NCI-H2171 (cell line): Measurements from ENCODE around the gene ATXN2.
A peak's percentile ranks its signal among the peaks of the same experiment; 100 is the strongest.
"Not testable (repeated sequence)": the region's sequence is repeated elsewhere in the genome, so short reads cannot be mapped to it uniquely, and the experiment has no call there.

Experiments used
- DNase-seq: peaks from one replicate; lab custom pipeline; 2025; lab: John Stamatoyannopoulos, UW

ATXN2 gene

DNA sequence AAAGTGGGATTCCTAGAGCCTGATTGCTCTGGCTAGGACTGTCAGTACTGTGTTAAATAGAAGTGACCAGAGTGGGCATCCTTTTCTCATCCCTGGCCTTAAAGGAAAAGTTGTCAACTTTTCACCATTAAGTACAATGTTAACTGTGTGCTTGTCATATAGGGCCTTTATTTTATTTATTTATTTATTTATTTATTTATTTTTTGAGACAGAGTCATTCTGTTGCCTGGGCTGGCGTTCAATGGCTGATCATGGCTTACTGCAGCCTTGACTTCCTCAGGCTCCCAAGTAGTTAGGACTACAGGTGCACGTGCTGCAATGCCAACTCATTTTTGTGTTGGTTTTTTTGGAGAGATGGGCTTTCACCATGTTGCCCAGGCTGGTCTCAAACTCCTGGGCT, 181.8 kb downstream of the ATXN2 start:
- no peak for DNase-seq

DNA sequence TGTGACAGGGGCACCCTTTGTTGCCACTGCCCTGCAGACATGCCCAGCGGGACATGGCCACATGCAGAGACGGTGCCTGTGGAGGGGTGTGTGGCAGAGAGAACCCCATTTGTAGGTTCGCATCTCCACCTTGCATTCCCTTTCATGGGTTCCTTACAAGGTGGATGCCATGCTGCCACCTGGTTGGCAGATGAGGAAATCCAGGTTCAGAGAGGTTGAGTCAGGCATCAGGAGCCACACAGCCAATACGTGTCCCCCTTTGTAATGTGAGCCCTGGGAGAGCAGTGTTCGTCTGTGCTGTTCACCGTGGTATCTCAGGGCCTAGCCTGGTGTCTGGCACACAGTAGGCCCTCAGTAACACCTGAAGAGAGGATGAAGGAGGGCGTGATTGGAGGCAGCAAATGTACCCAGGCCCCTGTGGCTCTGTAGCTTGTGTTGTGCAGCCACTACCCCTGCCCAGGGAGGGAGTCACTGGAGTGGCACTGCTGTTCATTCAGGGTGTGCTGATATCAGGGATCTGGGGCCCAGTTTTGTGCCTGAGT, 184.3 kb downstream of the ATXN2 start:
- DNase-seq = no peak

DNA sequence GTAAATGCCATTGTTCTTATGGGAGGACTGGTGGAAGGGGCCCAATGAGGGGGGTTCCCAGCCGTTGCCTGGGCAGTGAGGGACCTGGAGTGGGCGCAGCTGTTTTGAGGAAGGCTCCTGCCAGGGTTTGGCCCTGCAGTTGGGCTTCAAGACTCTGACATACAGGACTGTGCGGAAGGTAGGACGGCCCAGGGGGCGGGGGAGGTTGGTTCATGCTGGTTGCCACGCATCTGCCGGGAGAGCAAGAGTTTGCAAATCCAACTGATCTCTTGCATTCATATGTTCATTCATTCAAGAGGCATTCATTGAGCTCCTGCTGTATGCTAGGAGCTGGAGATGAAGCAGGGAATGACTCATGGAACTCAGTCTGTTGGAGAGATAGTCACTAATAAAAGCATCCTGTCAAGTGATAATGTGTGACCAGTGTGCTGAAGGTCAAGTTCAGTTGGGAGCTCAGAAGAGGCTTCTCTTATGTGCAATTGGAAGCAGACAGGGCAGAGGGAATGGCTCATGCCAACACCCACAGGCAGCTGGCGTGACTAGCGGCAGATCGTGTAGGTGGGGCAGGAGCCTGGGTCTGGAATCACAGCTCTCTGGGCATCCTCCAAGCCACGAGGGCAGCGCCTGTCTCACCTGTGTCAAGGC, 185.6 kb downstream of the ATXN2 start:
- no peak for DNase-seq

DNA sequence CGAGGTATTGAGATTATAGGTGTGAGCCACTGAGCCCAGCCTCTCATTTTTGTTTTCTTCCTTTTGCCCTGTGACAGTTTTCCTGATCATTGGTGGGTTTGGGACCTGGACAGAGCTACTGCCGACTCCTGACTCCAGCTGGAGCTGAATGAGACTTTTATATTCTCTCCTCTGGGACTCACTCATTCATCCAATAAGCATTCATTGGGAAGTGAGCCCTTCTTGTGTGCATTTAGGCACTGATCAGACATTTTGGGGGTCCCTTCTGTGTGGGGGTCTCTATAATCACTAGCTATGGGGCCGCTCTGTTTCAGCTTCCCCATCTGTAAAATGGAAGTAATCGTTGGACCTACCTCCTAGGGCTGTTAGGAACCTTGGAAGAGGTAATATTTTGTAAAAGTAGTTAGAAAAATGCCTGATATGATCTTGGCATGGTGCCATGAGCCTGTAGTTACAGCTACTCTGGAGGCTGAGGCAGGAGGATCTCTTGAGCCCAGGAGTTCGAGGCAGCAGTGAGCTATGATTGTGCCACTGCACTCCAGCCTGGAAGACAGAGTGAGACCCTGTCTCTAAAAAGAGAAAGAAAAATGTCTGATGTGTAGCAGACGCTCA, 186.2 kb downstream of the ATXN2 start:
- no peak for DNase-seq

DNA sequence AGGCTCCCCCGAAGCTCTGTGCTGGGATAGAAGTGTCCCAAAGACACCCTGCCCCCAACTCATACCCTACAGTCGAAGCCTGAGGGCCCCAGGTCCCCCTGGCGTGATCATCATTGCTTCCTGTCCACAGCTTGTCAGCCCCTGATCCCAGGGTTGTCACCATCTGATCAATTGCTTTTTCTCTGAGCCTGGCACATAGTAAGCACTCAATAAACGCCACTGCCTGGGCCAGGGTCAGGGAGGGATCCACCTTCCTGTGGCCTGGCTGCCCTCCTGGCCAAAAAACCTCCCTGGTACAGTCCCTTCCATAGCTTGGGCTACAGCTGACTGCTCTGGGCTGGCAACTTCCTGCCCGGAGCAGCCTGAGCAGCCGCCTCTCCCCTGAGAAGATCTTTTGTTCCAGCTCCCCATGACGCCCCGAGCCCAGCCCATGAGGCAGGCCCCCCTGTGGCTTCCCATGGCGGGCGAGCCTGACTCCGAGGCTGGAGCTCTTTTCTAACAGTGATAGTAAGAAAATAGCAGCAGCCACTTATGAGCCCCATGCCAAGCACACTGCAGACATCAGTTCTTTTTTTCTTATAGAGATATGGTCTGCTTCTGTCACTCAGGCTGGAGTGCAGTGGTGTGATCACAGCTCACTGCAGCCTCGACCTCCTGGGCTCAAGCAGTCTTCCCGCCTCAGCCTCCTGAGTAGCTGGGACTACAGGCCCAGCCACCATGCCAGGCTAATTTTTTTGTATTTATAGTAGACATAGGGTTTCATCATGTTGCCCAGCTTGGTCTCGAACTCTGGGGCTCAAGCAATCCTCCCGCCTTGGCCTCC, 186.9 kb downstream of the ATXN2 start:
- DNase-seq = no peak

DNA sequence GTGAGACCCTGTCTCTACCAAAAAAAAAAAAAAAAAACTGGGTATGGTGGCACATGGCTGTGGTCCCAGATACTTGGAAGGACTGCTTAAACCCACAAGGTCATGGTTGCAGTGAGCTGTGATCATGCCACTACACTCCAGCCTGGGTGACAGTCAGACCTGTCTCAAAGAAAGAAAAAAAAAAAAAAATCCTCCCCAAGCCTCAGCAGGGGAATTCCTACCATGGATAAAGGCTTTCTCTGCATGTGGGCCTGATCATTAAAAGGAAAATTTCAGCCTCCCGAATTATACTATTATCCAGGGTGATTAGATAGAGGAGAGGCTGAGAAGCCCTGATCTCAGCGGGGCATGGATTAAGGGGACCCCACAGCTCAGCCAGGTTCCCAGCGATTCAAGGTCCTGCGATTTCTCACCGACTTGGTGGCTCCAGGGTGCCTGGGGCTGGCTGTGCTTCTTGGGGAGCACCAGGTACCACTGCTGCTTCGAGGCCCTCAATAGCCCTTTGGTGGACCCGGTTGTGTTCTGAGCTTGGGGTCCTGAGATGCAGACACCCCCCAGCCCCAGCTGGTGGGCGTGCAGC, 187.8 kb downstream of the ATXN2 start:
- DNase-seq = no peak

DNA sequence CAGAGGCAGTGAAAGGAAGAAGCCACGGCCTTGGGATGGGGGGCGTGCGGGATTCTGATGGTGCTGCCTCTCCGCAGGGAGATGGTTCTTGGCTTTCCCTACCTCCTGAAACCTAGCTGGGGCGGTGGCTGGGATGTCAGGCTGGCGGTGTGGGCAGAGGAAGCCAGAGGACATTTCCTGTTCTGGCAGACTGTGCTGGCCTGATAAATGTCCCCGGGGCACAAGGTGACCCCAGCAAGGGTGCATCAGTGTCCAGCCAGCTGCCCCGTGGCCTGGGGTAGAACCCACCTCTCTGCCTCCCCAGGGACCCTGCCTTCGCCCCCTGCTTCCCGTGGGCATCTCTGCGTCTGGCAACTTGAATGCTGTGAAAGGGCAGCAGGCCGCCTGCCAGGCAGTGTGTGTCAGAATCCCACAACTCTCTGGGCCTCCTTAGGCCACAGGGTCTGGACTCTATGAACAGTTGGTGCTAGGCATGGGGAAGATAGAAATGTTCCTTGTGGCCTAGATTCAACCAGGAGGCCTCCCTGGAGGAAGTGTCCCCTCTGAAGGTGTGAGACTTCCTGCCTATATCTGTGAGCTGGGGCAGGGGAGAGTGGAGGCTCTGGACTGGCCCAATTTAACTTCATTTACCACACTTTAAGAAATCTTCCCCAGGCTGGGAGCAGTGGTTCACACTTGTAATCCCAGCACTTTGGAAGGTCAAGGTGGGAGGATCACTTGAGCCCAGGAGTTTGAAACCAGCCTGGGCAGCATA, 188.5 kb downstream of the ATXN2 start:
- no peak for DNase-seq

DNA sequence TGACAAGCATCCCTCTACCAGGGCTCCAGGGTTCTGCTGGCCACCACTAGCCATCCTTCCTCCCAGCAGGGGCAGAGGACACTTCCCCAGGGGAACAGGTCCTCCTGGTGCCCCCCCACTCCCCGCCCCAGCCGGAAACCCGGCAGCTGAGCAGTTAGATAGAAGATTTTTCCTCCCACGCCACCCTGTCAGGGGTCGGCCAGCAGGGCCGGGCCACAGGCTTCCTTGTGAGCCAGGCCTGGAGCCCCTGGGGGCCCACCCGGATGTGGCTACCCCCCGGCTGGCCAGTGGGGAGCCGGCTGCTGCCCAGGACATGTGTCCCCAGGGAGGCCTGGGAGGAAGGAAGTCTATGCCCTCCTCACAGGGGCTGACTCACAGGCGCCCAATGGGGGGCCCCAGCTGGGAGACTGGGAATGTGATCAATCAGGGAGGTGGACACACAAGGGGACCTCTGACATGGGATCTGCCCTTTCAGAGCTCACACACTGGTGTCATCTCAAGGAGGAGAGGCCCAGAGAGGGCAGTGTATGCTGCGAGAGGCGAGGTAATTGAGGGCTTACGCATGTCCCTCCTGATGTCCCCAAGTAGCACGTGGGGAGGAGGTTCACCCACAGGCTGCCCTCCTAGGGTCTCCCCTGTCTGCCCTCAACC, 189.2 kb downstream of the ATXN2 start:
- no peak for DNase-seq

DNA sequence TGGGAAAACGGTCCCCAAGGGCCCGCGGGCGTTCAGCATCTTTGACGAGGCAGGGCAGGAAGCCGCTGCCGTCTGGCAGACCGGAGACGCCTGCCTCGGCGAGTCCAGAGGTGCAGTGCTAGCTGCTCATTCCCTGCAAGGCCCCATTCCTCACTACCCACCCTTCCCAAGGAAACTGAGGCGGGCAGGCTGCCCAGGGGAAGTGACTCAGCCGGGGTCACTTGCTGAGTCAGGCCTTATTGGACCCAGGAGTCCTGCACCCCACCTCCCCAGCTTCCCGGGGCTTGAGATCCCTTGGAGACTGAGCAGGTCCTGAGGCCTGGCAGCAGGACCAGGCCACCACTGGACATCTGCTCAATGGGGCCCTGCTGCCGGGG, 189.7 kb downstream of the ATXN2 start:
- peak; percentile 26 for DNase-seq

DNA sequence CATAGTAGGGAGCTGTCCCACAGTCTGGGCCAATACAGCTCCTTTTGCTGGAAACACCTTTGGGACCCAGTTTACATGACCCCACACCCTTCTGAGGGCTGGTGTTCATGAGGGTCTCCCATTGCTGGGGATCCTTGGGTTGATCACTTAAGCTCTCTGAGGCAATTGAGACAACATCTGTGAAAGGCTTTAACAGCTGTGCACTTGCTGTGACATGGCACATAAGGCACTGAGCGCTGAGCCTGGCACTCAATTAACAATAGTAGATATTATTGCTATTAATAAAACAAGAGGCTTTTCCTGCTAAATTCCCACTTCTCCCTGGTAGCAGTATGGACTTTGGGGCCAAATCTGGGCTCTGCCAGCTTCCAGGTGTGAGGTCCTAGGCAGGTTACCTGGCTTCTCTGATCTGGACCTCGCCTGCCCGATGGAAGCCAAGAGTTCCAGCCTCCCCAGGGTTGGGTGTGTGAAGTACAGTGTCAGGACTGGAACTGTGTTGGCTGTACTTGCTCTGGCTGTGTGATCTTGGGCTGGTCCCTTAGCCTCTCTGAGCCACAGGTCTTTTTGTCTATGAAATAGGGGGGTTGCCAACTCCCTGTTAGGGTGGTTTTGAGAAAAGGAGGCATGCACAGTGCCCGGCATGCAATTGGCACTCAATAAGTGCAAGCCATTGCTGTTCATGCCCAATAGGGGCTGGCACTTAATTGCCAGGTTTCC, 190.3 kb downstream of the ATXN2 start:
- DNase-seq = no peak

DNA sequence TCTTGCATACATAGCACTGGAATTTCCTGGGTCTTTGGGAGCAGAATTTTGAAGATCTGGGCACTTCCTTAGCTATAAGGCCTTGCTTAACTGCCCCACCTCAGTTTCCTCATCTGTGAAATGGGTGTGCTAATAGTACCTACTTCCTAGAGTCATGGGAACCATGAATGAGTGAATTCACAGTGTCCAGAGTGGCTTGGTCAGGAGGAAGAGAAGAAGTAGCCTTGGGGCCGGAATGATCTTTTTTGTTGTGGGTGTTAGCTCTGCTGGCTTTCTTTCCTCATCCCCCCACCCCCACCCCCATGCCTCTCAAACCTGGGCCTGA, 191.0 kb downstream of the ATXN2 start:
- no peak for DNase-seq

DNA sequence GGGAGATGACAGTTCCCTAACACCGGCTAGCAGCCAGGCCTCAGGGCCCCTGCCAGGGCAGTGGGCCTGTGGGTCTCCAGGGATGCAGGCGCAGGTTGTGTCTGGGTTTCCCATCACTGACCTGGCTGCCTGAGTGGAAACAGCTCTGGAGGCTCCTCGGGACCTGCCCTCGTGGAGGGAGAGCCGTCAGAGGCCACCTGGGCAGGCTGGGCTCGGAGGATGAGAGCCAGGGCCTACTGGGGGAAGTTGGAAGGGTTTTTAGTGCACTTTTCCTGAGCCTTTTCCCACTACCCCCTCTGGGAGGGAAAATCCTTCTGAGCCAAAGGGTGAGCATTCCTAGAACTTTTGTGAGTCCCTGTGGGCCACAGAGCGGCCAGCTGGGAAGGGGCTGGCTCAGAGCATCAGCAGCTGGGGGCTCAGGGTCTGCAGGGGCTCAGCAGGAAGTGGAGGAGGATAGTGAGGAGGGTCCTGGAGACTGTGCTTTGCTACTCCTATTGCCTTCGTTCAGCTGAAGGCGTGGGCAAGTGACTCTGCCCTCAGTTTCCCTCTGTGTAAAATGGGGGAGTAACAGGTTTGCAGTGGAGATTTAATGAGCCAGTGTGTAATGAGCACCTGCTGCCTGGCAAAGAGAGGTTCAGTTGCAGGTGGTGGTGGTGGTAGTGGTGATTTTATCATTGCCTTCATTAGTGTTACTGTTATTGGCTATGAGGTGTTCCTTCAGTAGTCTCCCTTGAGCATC, 191.6 kb downstream of the ATXN2 start:
- DNase-seq = no peak

DNA sequence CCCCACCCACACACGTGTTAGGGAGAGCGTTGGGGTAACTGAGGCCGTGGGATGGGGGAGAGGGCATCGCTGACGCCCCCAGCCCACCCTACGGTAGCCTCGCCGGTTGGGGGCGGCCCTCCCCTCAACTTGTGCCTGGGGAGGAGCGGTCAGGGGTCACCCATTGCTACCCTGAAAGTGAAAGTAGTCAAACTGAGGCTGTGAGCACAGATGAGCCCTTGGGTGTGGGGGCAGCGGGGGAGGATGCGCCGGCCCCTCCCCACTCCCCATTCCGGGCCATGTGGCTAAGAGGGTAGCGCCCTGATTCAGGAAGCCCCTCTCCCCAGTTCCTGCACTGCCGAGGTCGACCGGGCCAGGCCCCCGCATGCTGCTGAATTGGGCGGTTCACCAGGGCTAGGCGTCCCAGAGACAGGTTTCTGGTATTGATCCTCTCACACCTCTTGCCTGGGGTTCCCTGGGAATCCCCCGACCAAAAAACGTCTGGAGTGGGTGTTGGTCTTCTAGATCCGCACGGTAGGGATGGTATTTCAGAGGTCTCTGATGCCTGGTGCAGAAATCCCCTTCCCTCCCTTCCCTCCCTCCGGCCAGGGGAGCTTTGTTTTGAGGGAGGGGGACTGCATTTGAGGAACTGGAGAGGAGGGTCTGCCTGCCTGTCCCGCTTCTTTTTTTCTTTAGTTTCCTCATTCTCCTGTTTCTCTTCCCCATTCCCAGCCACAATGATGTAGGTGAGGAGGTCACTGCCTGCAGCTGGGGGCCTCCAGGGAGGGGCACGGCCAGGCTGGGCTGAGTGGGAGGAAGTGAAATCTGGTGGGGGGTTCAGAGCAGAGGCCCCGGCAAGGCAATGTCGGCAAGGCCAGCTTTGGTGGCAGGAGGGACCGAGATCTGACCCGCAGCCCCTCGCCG, 192.4 kb downstream of the ATXN2 start:
- DNase-seq = no peak

DNA sequence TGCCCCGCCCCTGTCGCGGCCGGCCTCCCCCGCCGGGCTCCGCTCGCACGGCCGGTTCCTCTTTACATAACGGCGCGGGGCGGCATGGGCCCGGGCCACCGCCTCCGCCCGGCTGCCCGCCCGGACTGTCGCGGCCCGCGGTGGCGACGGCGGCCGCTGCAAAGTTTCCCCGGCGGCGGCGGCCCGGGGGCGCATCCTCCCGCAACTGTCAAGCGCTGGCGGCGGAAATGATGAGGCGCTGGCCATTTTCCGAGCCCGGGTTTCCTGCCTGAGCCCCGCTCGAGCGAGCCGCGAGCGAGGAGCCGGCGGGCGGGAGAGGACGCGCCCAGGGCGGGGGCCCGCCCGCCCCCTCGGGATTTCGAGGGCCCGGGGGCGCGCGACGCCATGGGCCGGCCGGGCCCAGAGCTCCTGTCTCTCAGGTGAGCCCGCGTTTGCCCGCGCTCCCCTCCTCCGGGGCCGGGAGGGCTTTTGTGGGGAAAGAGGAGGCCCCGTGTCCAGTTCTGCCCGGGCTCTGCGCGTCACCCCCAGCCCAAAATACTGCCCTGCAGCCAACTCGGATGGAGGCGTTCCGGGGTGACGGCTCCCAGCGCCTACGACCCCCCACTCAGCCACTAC, 193.1 kb downstream of the ATXN2 start, which contains the start of gene SH2B3:
TSS of gene SH2B3 (plus strand) at position 65 of the 615 bp plus-strand sequence. CDS start 12,223 bp downstream, outside the sequence.
- DNase-seq = peak; percentile 62

DNA sequence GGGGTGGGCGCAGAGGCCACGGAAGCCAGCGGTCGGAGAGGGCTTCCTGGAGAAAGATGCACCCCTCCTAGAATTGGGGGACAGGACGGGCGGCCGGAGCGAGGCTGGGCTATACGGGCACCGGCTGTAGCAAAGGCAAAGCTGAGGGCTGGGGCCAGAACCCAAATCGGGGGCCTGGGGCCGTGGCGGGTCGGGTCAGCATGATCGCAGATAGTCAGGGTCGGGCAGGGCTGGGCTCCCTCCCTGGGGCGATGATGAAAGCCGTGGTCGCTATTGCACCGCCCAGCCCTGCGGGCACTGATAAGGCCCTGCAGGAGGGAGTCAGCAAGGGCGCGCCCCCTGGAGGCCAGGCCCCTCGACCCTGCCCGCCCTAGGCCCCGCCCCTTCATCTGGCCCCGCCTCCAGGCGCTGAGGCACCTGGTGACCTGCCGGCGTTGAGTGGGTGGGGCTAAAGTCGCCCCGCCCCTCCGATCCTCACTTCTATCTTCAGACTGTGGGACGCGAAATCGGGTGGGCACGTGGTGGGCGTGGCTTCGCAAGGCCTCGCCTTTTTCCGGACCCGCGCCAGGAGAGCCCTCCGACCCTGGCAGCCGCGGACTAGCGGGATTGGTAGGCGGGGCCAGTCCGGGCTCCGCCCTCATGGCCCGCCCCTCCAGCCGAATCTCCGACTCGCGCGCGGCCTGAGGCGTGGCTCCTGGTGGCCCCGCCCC, 193.8 kb downstream of the ATXN2 start:
- DNase-seq = peak; percentile 82

DNA sequence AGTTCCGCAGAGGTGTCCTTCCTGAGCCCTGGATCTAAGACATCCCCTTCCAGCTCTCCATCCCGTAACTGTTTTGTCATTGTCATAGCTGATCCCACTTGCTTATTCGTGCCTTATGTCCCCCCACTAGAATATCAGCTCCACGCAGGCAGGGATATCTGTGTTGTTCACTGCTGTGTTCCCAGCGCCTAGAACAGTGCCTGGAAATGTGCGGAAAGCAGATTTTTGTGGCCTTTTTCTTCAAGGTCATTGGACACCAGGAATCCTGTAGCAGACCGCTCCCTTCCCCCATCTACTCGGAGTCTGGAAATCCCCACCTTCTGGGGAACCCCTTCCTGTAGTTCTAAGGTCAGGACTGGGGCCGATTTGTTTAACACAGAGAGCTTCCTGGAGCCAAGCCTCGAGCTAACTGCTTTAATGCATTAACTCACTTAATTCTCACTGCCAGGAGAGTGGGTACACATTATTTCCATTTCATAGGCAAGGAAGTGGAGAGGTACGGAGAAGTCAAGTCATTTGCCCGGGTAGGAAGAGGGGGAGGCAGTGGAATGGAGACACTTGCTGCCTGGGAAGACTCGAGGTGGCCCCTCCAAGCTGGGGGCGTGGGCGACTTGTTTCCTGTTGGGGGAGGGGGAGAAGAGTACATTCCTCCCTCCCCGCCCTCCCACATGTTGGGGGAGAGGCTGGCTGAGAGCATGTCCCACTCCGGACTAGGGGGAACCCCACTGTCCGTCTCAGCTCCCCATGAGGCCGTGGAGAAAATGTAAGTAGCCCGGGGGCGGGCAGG, 194.6 kb downstream of the ATXN2 start:
- no peak for DNase-seq

DNA sequence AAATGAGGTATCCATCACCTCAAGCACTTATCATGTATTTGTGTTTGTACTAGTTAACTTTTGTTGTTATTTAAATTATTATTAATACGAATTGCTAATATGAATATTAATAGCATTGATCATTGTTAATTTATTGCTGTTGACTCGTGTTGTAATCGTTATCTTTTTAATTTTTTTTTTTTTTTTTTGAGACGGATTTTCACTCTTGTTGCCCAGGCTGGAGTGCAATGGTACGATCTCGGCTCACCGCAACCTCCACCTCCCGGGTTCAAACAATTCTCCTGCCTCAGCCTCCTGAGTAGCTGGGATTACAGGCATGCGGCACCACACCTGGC, 196.7 kb downstream of the ATXN2 start:
- DNase-seq = not testable (repeated sequence)
